ENCODE measurements around the gene GYG2.
"Not testable (repeated sequence)": the region's sequence is repeated elsewhere in the genome, so short reads cannot be mapped to it uniquely, and the experiment has no call there.

The GYG2 gene

GRCh38 chrX:2828344-2828958, at the start of gene GYG2:
Gene GYG2, plus strand, starts transcription at chrX:2828930. Its CDS starts 1,259 bp downstream, at chrX:2830189.
- no peaks in the 10 kb centered on the region for H3K9me3 Mint-ChIP-seq
- DNase-seq (ENCODE audit: low spot score in 2 of 2) (no peak), ATAC-seq (ENCODE audit: low read depth) (no peak)
- H3K27ac Mint-ChIP-seq: no peak within 1 kb of the TSS
- peaks cover 8% of the 10 kb centered on the region for H3K27me3 Mint-ChIP-seq
- H3K4me3 Mint-ChIP-seq: no peak within 1 kb of the TSS
- no peaks in the 10 kb centered on the region for H3K4me1 Mint-ChIP-seq
- no peaks in the 10 kb centered on the region for H3K36me3 Mint-ChIP-seq

GRCh38 chrX:2780472-2781225, 48.1 kb upstream of the GYG2 start:
- not testable (repeated sequence) for H3K4me1 Mint-ChIP-seq; H3K9me3 Mint-ChIP-seq; ATAC-seq (ENCODE audit: low read depth); H3K4me3 Mint-ChIP-seq; H3K27ac Mint-ChIP-seq; H3K27me3 Mint-ChIP-seq; DNase-seq (ENCODE audit: low spot score in 2 of 2); H3K36me3 Mint-ChIP-seq

DNA sequence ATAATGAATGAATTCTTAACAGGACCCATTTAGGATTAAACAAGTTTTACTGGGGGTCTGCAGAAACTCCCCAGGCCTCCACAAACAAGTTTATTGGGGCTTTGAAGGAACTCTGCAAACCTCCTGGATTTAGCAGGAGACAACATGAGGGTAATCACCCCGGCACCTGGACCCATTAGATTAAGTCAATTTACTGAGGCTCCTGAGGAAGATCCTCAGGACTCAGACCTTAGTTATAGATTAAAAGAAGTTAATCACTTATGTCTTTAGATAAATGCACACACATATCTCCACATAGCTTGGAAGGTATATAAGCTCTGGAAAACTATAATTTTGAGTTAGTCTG, 47.5 kb upstream of the GYG2 start:
- peaks cover 7% of the 10 kb centered on the region for H3K27me3 Mint-ChIP-seq
- H3K4me3 Mint-ChIP-seq: no peak overlapping the region
- ATAC-seq (ENCODE audit: low read depth) (no peak), DNase-seq (ENCODE audit: low spot score in 2 of 2) (no peak)
- no peaks in the 10 kb centered on the region for H3K36me3 Mint-ChIP-seq
- H3K4me1 Mint-ChIP-seq: no peaks in the 10 kb centered on the region
- H3K27ac Mint-ChIP-seq: no peak overlapping the region
- no peaks in the 10 kb centered on the region for H3K9me3 Mint-ChIP-seq

GRCh38 chrX:2781698-2782097, 47.0 kb upstream of the GYG2 start:
- Mint-ChIP-seq H3K4me1 (no peaks in the 10 kb centered on the region), H3K36me3 (no peaks in the 10 kb centered on the region), H3K27me3 (peaks cover 9% of the 10 kb centered on the region), H3K27ac (no peak overlapping the region), H3K4me3 (no peak overlapping the region), H3K9me3 (no peaks in the 10 kb centered on the region)
- DNase-seq (ENCODE audit: low spot score in 2 of 2): no peak
- no peak for ATAC-seq (ENCODE audit: low read depth)

DNA sequence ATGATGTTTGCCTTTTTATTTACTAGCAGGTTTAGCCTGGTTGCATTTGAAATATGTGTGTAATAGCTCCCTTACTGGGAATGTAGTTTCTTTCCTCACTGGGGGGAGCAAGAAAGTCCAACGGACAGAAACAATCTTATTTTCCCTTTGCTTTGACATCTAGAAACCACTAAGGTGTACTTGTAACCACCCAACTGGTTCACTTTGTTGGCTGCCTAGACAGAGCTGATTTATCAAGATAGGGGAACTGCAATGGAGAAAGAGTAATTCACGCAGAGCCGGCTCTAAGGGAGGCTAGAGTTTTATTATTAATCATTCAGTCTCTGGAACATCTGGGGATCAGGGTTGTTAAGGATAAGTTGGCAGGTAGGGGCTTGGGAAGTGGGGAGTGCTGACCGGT, 46.6 kb upstream of the GYG2 start:
- ATAC-seq (ENCODE audit: low read depth) (no peak), DNase-seq (ENCODE audit: low spot score in 2 of 2) (no peak)
- Mint-ChIP-seq H3K27ac (no peak overlapping the region), H3K36me3 (no peaks in the 10 kb centered on the region), H3K4me3 (no peak overlapping the region), H3K9me3 (no peaks in the 10 kb centered on the region), H3K4me1 (no peaks in the 10 kb centered on the region), H3K27me3 (peaks cover 10% of the 10 kb centered on the region)

DNA sequence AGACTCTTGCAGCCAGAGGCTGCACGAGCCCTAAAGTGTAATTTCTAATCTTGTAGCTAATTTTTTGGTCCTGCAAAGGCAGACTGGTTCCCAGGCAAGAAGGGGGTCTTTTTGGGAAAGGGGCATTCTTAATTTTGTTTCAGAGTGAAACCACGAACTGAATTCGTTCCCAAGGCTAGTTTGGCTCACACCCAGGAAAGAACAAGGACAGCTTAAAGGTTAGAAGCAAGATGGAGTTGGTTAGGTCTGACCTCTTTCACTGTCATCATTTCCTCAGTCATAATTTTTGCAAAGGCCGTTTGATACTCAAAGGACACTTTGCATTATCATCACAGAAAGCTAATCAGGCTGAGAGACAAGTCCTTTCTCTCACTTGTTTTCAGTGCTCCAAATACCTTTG, 46.0 kb upstream of the GYG2 start:
- DNase-seq (ENCODE audit: low spot score in 2 of 2) (no peak), ATAC-seq (ENCODE audit: low read depth) (no peak)
- no peaks in the 10 kb centered on the region for H3K9me3 Mint-ChIP-seq
- H3K27ac Mint-ChIP-seq: no peak overlapping the region
- no peaks in the 10 kb centered on the region for H3K4me1 Mint-ChIP-seq
- H3K27me3 Mint-ChIP-seq: peaks cover 11% of the 10 kb centered on the region
- H3K4me3 Mint-ChIP-seq: no peak overlapping the region
- no peaks in the 10 kb centered on the region for H3K36me3 Mint-ChIP-seq

- DNase-seq (ENCODE audit: low spot score in 2 of 2) (no peak), ATAC-seq (ENCODE audit: low read depth) (no peak)
- peaks cover 13% of the 10 kb centered on the region for H3K27me3 Mint-ChIP-seq
- H3K4me3 Mint-ChIP-seq: no peak overlapping the region
- H3K9me3 Mint-ChIP-seq: no peaks in the 10 kb centered on the region
- H3K4me1 Mint-ChIP-seq: no peaks in the 10 kb centered on the region
- no peak overlapping the region for H3K27ac Mint-ChIP-seq
- H3K36me3 Mint-ChIP-seq: no peaks in the 10 kb centered on the region
Observed at GRCh38 chrX:2784026-2784425, 44.7 kb upstream of the GYG2 start.

DNA sequence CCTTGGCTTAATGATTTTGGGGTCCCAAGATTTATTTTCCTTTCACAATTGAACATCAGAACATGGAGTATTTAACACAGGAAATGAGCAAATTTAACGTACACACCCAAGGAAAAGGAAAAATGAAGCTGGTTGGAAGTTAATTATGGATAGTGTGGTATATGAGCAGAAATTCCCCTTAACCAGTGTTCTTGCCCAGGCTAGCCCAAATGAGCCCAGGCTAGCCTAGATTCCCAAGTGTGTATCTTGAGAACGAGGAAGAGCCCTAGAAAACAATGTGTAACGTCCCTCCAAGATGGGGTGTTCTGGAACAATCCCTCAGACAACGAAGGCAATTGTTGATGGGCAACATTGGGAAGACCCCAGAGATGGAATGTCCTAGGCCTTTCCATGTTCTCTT, 43.2 kb upstream of the GYG2 start:
- ATAC-seq (ENCODE audit: low read depth) (no peak), DNase-seq (ENCODE audit: low spot score in 2 of 2) (no peak)
- Mint-ChIP-seq H3K9me3 (no peaks in the 10 kb centered on the region), H3K36me3 (no peaks in the 10 kb centered on the region), H3K4me3 (no peak overlapping the region), H3K4me1 (no peaks in the 10 kb centered on the region), H3K27ac (no peak overlapping the region), H3K27me3 (peaks cover 11% of the 10 kb centered on the region)

GRCh38 chrX:2788980-2789379, 39.8 kb upstream of the GYG2 start:
- H3K4me1 Mint-ChIP-seq: peaks cover 2% of the 10 kb centered on the region
- no peak overlapping the region for H3K4me3 Mint-ChIP-seq
- no peaks in the 10 kb centered on the region for H3K36me3 Mint-ChIP-seq
- no peaks in the 10 kb centered on the region for H3K9me3 Mint-ChIP-seq
- H3K27ac Mint-ChIP-seq: no peak overlapping the region
- ATAC-seq (ENCODE audit: low read depth) (no peak), DNase-seq (ENCODE audit: low spot score in 2 of 2) (no peak)
- peaks cover 18% of the 10 kb centered on the region for H3K27me3 Mint-ChIP-seq

DNA sequence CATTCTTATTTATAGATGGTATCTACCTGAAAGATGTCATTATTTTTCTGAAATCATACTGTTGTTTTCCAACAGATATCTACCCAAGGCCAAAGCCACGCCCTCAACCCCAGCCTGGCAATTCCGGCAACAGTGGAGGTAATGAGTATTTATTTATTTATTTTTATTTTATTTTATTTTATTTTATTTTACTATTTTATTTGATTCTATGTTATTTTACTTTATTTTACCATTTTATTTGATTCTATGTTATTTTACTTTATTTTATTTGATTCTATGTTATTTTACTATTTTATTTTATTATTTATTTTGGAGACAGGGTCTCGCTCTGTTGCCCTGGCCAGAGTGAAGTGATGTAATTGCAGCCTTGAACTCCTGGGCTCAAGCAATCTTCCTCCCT, 39.2 kb upstream of the GYG2 start:
- no peak for ATAC-seq (ENCODE audit: low read depth)

DNA sequence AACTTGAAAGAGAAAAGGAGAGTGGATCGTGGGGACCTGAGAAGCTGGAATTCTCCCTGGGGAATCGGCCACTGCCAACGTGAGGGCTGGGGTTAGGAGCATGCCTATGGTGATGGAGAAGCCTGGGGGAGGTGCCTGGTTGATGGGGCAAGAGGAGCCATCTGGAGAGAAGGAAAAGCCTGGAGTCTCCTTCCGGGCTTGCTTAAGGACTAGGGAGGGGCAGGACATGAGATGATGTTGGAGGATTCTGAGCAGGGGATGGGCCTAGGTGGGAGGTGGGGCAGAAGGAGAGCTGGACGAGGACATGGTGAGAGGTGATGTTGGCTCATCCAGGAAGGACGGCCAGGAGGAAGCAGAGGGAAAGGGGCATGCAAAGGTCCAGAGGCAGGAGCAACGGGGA, 35.0 kb upstream of the GYG2 start:
- ATAC-seq (ENCODE audit: low read depth) (no peak), DNase-seq (ENCODE audit: low spot score in 2 of 2) (no peak)
- peaks cover 2% of the 10 kb centered on the region for H3K4me1 Mint-ChIP-seq
- no peak overlapping the region for H3K4me3 Mint-ChIP-seq
- no peak overlapping the region for H3K27ac Mint-ChIP-seq
- H3K9me3 Mint-ChIP-seq: no peaks in the 10 kb centered on the region
- H3K27me3 Mint-ChIP-seq: peaks cover 12% of the 10 kb centered on the region
- no peaks in the 10 kb centered on the region for H3K36me3 Mint-ChIP-seq

More for the DNA sequence above, 39.2 kb upstream of the GYG2 start:
- H3K27me3 Mint-ChIP-seq: peaks cover 17% of the 10 kb centered on the region
- H3K36me3 Mint-ChIP-seq: no peaks in the 10 kb centered on the region
- H3K27ac Mint-ChIP-seq: no peak overlapping the region
- H3K9me3 Mint-ChIP-seq: no peaks in the 10 kb centered on the region
- peaks cover 2% of the 10 kb centered on the region for H3K4me1 Mint-ChIP-seq
- H3K4me3 Mint-ChIP-seq: no peak overlapping the region
- no peak for DNase-seq (ENCODE audit: low spot score in 2 of 2)

DNA sequence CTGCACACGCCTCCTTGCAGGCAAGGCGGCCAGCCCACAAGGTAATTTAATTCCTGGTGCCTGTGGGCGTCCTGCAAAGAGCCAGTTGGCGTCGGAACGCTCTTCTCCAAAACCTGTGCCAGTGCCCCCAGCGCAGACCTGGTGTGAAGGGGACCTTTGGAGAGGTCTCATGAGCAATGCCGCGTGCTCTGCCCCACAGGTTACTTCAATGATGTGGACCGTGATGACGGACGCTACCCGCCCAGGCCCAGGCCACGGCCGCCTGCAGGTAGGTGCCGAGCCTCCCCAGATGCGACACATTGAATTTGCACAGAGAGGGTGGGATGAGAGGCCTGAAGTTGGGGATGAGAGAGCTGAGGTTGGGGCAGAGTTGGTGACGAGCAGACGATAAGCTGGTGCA, 34.4 kb upstream of the GYG2 start:
- H3K4me1 Mint-ChIP-seq: peaks cover 2% of the 10 kb centered on the region
- no peak for ATAC-seq (ENCODE audit: low read depth)

GRCh38 chrX:2796808-2797207, 31.9 kb upstream of the GYG2 start:
- not testable (repeated sequence) for H3K36me3 Mint-ChIP-seq; DNase-seq (ENCODE audit: low spot score in 2 of 2); H3K4me1 Mint-ChIP-seq; ATAC-seq (ENCODE audit: low read depth); H3K4me3 Mint-ChIP-seq; H3K27ac Mint-ChIP-seq; H3K9me3 Mint-ChIP-seq
- H3K27me3 Mint-ChIP-seq: peaks cover 12% of the 10 kb centered on the region

More for the DNA sequence above, 34.4 kb upstream of the GYG2 start:
- DNase-seq (ENCODE audit: low spot score in 2 of 2): no peak
- Mint-ChIP-seq H3K9me3 (no peaks in the 10 kb centered on the region), H3K4me3 (no peak overlapping the region), H3K27ac (no peak overlapping the region), H3K27me3 (peaks cover 12% of the 10 kb centered on the region), H3K36me3 (no peaks in the 10 kb centered on the region)

- Mint-ChIP-seq H3K27me3 (peaks cover 2% of the 10 kb centered on the region), H3K9me3 (peaks cover 2% of the 10 kb centered on the region), H3K4me1 (no peaks in the 10 kb centered on the region), H3K4me3 (no peak overlapping the region), H3K36me3 (peaks cover 5% of the 10 kb centered on the region), H3K27ac (no peak overlapping the region)
- ATAC-seq (ENCODE audit: low read depth): no peak
- DNase-seq (ENCODE audit: low spot score in 2 of 2): no peak
Observed at GRCh38 chrX:2799369-2799768, 29.4 kb upstream of the GYG2 start.

- H3K27ac Mint-ChIP-seq; H3K4me1 Mint-ChIP-seq; H3K9me3 Mint-ChIP-seq; H3K27me3 Mint-ChIP-seq; H3K36me3 Mint-ChIP-seq; ATAC-seq (ENCODE audit: low read depth); DNase-seq (ENCODE audit: low spot score in 2 of 2); H3K4me3 Mint-ChIP-seq: not testable (repeated sequence)
Observed at GRCh38 chrX:2799980-2800379, 28.8 kb upstream of the GYG2 start.

All from memory B cell (primary cell).